SU-DHL-6 (cell line): ENCODE results near the gene OPA1.

Source experiments
- EZH2phosphoT487 ChIP-seq: fragments of 200-600 bp; sonication (generic), shearing (Covaris generic); conservative IDR thresholded peaks from 2 replicates; pipeline ENCODE4 v1.6.1; 2018; ENCODE audit warnings: mild to moderate bottlenecking, antibody characterized with exemption, low read length, moderate library complexity, mixed read lengths
- TF ChIP-seq, protein P1 (sequence below): fragments of 200-600 bp; sonication (generic); IDR thresholded peaks from one replicate; pipeline ENCODE4 v1.5.1; 2017; ENCODE audit warnings: antibody characterized with exemption, mild to moderate bottlenecking, low read length, moderate library complexity; ENCODE audit not compliant: insufficient read depth, poor library complexity, severe bottlenecking

DNA sequence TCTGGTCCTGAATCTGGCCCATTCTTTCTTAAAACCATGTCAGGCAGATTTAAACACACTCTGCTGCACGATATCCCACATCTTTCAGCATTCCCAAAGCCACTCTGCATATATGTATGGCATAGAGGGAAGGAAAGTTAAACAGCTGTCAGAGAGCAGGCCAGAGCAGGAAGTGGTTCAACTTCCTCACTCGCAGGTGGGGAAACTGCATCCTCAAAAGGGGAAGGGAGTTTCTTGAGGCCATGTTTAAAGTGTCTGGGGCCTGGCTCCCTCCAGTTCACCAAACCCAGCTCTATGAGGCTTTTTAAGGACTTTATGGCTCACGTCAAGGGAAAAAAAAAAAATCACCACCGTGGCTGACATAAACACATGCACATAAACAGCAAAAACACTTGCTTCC lies 123.1 kb downstream of the OPA1 start:
- TF ChIP-seq, protein P1, sequence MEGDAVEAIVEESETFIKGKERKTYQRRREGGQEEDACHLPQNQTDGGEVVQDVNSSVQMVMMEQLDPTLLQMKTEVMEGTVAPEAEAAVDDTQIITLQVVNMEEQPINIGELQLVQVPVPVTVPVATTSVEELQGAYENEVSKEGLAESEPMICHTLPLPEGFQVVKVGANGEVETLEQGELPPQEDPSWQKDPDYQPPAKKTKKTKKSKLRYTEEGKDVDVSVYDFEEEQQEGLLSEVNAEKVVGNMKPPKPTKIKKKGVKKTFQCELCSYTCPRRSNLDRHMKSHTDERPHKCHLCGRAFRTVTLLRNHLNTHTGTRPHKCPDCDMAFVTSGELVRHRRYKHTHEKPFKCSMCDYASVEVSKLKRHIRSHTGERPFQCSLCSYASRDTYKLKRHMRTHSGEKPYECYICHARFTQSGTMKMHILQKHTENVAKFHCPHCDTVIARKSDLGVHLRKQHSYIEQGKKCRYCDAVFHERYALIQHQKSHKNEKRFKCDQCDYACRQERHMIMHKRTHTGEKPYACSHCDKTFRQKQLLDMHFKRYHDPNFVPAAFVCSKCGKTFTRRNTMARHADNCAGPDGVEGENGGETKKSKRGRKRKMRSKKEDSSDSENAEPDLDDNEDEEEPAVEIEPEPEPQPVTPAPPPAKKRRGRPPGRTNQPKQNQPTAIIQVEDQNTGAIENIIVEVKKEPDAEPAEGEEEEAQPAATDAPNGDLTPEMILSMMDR, result no peak
- TF ChIP-seq EZH2phosphoT487, result no peak
